Endothelial cell of umbilical vein (primary cell): ENCODE data around the gene SECISBP2. TPM values are rescaled to one million over a fixed set of nuclear protein-coding genes. Genes with fewer than 3 reads are reported as not detected.

Source experiments
- BruUV-seq: library from RNA; stranded (reverse); fragments of 400-500 nt; replicated peaks from 2 replicates; lab custom pipeline; 2021; lab: Mats Ljungman, UMichigan
- CTCF ChIA-PET: fragments of 300-600, 350-600 bp; sonication (Branson Sonifier 250); formaldehyde crosslinking; loops from one replicate; lab custom pipeline; 2021; ENCODE audit warnings: antibody characterized with exemption, inconsistent platforms; lab: Charles Lee
- POLR2A ChIA-PET: fragments of 300-600, 350-600 bp; sonication (Branson Sonifier 250); formaldehyde crosslinking; loops from one replicate; lab custom pipeline; 2021; ENCODE audit warnings: antibody characterized with exemption, inconsistent platforms; lab: Charles Lee
- DNase-seq: peaks from one replicate; pipeline ENCODE4 v3.0.0-alpha.2; 2011; ENCODE audit warnings: low read depth, low spot score
- FAIRE-seq: peaks from 2 replicates; lab custom pipeline; 2011; peaks lifted over from hg19 to GRCh38; lab: Jason Lieb, UNC
- H2AFZ ChIP-seq: 2 replicates; pipeline ENCODE4 v1.6.0; 2012; ENCODE audit warnings: low read depth, low read length, control low read depth, inconsistent platforms
- H3K27ac ChIP-seq: 2 replicates; pipeline ENCODE4 v1.5.1; 2011; ENCODE audit warnings: low read depth, mild to moderate bottlenecking, control low read depth, low read length, moderate library complexity; ENCODE audit not compliant: insufficient read depth
- H3K27me3 ChIP-seq, 2 experiments: 2 replicates each; pipeline versions ENCODE4 v1.6.0 to v1.6.1; 2011; ENCODE audit warnings: low read length in 2 of 2, mixed read lengths in 1 of 2; ENCODE audit not compliant: control insufficient read depth in 2 of 2, insufficient read depth in 2 of 2
- H3K36me3 ChIP-seq, 2 experiments: 2 replicates in 1 of 2; 3 replicates in 1 of 2; pipeline ENCODE4 v1.5.1; 2011; ENCODE audit warnings: low read length in 2 of 2, mild to moderate bottlenecking in 1 of 2, moderate library complexity in 1 of 2; ENCODE audit not compliant: control insufficient read depth in 2 of 2, insufficient read depth in 2 of 2; ENCODE audit errors: extremely low read depth in 1 of 2
- H3K4me1 ChIP-seq: 3 replicates; pipeline ENCODE4 v1.5.1; 2011; ENCODE audit warnings: mild to moderate bottlenecking, low read length; ENCODE audit not compliant: control insufficient read depth, insufficient read depth; ENCODE audit errors: extremely low read depth
- H3K4me2 ChIP-seq: 2 replicates; pipeline ENCODE4 v1.6.1; 2011; ENCODE audit warnings: low read length, control low read depth, mixed read lengths; ENCODE audit not compliant: insufficient read depth
- H3K4me3 ChIP-seq, 3 experiments: fragments of 200-600 bp in 1 of 3; sonication (generic), shearing (Covaris generic) in 1 of 3; replicated peaks in 1 of 3; 2 replicates each; pipeline ENCODE4 v1.5.1; 2011 to 2016; ENCODE audit warnings: control low read depth in 3 of 3, low read length in 3 of 3, mild to moderate bottlenecking in 2 of 3, inconsistent platforms in 1 of 3, low read depth in 1 of 3, moderate library complexity in 1 of 3; ENCODE audit not compliant: insufficient read depth in 1 of 3
- H3K79me2 ChIP-seq: 2 replicates; pipeline ENCODE4 v1.6.0; 2012; ENCODE audit warnings: low read length, inconsistent platforms; ENCODE audit not compliant: control insufficient read depth, insufficient read depth
- H3K9ac ChIP-seq: replicated peaks from 2 replicates; pipeline ENCODE3; 2011; ENCODE audit warnings: low read length, control low read depth; ENCODE audit not compliant: insufficient read depth; ENCODE audit errors: extremely low read depth
- H3K9me1 ChIP-seq: replicated peaks from 3 replicates; pipeline ENCODE4 v1.6.0; 2011; ENCODE audit warnings: mild to moderate bottlenecking, low read length; ENCODE audit not compliant: control insufficient read depth, insufficient read depth; ENCODE audit errors: extremely low read depth
- H3K9me3 ChIP-seq: replicated peaks from 2 replicates; pipeline ENCODE4 v1.5.1; 2012; ENCODE audit warnings: low read length, inconsistent platforms; ENCODE audit not compliant: control insufficient read depth, insufficient read depth
- H4K20me1 ChIP-seq: replicated peaks from 2 replicates; pipeline ENCODE3; 2011; ENCODE audit warnings: mild to moderate bottlenecking, low read length; ENCODE audit not compliant: control insufficient read depth, insufficient read depth; ENCODE audit errors: extremely low read depth
- CTCF ChIP-seq, 2 donors: IDR thresholded peaks; 1 replicate in 1 of 2; 2 replicates in 1 of 2; pipeline ENCODE4 v1.5.1; 2011; ENCODE audit warnings: low read length in 2 of 2, mild to moderate bottlenecking in 2 of 2, moderate library complexity in 2 of 2, control low read depth in 1 of 2, inconsistent platforms in 1 of 2, low read depth in 1 of 2; ENCODE audit not compliant: insufficient read depth in 1 of 2; ENCODE audit errors: extremely low read depth in 1 of 2
- EZH2 ChIP-seq: IDR thresholded peaks from 2 replicates; pipeline ENCODE4 v1.6.1; 2012; ENCODE audit warnings: borderline replicate concordance, low read depth, mild to moderate bottlenecking, moderate library complexity, low read length, inconsistent platforms; ENCODE audit not compliant: severe bottlenecking
- FOS ChIP-seq: IDR thresholded peaks from 2 replicates; pipeline ENCODE4 v1.6.1; 2011; ENCODE audit warnings: mild to moderate bottlenecking, low read length, moderate library complexity, borderline replicate concordance; ENCODE audit not compliant: insufficient read depth
- GATA2 ChIP-seq: IDR thresholded peaks from 2 replicates; pipeline ENCODE4 v1.7.0; 2011; ENCODE audit warnings: low read depth, mild to moderate bottlenecking, moderate library complexity, mixed read lengths, low read length; ENCODE audit not compliant: insufficient read length, insufficient read depth
- JUN ChIP-seq: IDR thresholded peaks from 2 replicates; pipeline ENCODE4 v1.6.1; 2011; ENCODE audit warnings: borderline replicate concordance, low read depth; ENCODE audit not compliant: insufficient read length, insufficient read depth
- MYC ChIP-seq: IDR thresholded peaks from one replicate; pipeline ENCODE4 v1.6.1; 2011; ENCODE audit warnings: mild to moderate bottlenecking, low read depth, low read length
- POLR2A ChIP-seq: IDR thresholded peaks from 2 replicates; pipeline ENCODE4 v1.6.1; 2012; ENCODE audit warnings: low read depth, mild to moderate bottlenecking, control low read depth, low read length
- POLR2AphosphoS5 ChIP-seq: IDR thresholded peaks from 2 replicates; pipeline ENCODE4 v1.6.1; 2012; ENCODE audit warnings: low read depth, mild to moderate bottlenecking, control low read depth, low read length, moderate library complexity; ENCODE audit not compliant: insufficient read depth
- dilution Hi-C: fragments of 300-500 bp; cut with MboI; formaldehyde crosslinking; loops from one replicate; pipeline ENCODE4 v1.15.0; 2019; ENCODE audit warnings: low sequenced_read_pairs; ENCODE audit not compliant: extremely low pct_ligation_motif_present
- intact Hi-C: fragments of 100-400 bp; cut with micrococcal nuclease; formaldehyde crosslinking; loops from one replicate; pipeline ENCODE4 v1.10.0; 2022
- polyA plus RNA-seq, 4 experiments: library from polyadenylated mRNA; depleted of rRNA in 3 of 4; stranded (reverse) in 3 of 4; unstranded in 1 of 4; fragments of >200 nt; gene quantifications; 2 replicates each; pipeline versions ENCODE4 v1.2.1 to v1.2.3, GENCODE V29; 2011 to 2012; ENCODE audit warnings: missing spikeins in 1 of 4
- total RNA-seq: library from RNA; stranded (reverse); gene quantifications from 2 replicates; pipeline ENCODE4 v1.2.3, GENCODE V29; 2021
- TF ChIP-seq, protein P1 (sequence below): IDR thresholded peaks from 2 replicates; pipeline ENCODE4 v1.6.1; 2011; ENCODE audit not compliant: insufficient read depth, insufficient read length

SECISBP2 gene
- total and polyA plus RNA-seq, 2 donors (not counting 3 experiments of a cell fraction or from before 2014, with no cell fraction given) = 22.7 to 36.3 TPM

- FAIRE-seq = no peak
- no TSS peak for BruUV-seq
- TF ChIP-seq CTCF (IDR thresholded peaks at IDR 0.05; ENCODE audit: extremely low read depth in 1 of 2, insufficient read depth in 1 of 2, low read depth in 1 of 2, low read length in 2 of 2) (no peak), POLR2AphosphoS5 (no peak), MYC (no peak)
Measured at GRCh38 chr9:89277454-89277853, 40.8 kb upstream of the SECISBP2 start.

GRCh38 chr9:89278551-89278950, 39.7 kb upstream of the SECISBP2 start:
- ChIA-PET CTCF (interaction anchor here (0.6 to 2.3 kb wide), 46 partner anchors 9 to 687 kb away, joined by 3 to 24 read pairs (median 5); no protein-coding TSS in a partner anchor), POLR2A (no interaction called here)
- no peak for TF ChIP-seq POLR2AphosphoS5
- TF ChIP-seq, protein P1, sequence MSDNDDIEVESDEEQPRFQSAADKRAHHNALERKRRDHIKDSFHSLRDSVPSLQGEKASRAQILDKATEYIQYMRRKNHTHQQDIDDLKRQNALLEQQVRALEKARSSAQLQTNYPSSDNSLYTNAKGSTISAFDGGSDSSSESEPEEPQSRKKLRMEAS = no peak
- no peak for TF ChIP-seq JUN
- no peak for TF ChIP-seq CTCF (IDR thresholded peaks at IDR 0.05; ENCODE audit: extremely low read depth in 1 of 2, insufficient read depth in 1 of 2, low read depth in 1 of 2, low read length in 2 of 2)
- TF ChIP-seq MYC = no peak
- no peak for TF ChIP-seq GATA2
- no peak for TF ChIP-seq EZH2
- no peak for TF ChIP-seq POLR2A
- no peak for TF ChIP-seq FOS
- Histone ChIP-seq H3K4me2 (no peak overlapping the region), H3K27me3 (no peaks in the 10 kb centered on the region), H4K20me1 (no peaks in the 10 kb centered on the region), H3K9me1 (no peaks in the 10 kb centered on the region), H3K9ac (no peak overlapping the region), H3K4me3 (no peak overlapping the region), H2AFZ (no peak overlapping the region), H3K36me3 (no peaks in the 10 kb centered on the region), H3K27ac (no peak overlapping the region), H3K9me3 (no peaks in the 10 kb centered on the region), H3K79me2 (no peaks in the 10 kb centered on the region), H3K4me1 (no peaks in the 10 kb centered on the region)
- dilution Hi-C loops = no loop called here
- BruUV-seq = no TSS peak
- intact Hi-C loops = loop anchor here (2.0 to 10.0 kb wide), 4 partner anchors 234 to 1328 kb away; no protein-coding TSS in a partner anchor
- FAIRE-seq = no peak
- no peak for DNase-seq

More at GRCh38 chr9:89277454-89277853, 40.8 kb upstream of the SECISBP2 start:
- H3K4me2 ChIP-seq = no peak overlapping the region
- ChIA-PET CTCF (interaction anchor here (1.0 to 2.3 kb wide), 3 partner anchors 12 to 269 kb away, joined by 3 to 11 read pairs (median 3); no protein-coding TSS in a partner anchor), POLR2A (no interaction called here)
- no peaks in the 10 kb centered on the region for H4K20me1 ChIP-seq
- no peak overlapping the region for H3K9ac ChIP-seq
- H2AFZ ChIP-seq = no peak overlapping the region
- H3K79me2 ChIP-seq = no peaks in the 10 kb centered on the region
- dilution Hi-C loops (no loop called here), intact Hi-C loops (loop anchor here (5.0 to 10.0 kb wide), 2 partner anchors 233 to 615 kb away; no protein-coding TSS in a partner anchor)
- H3K9me3 ChIP-seq = no peaks in the 10 kb centered on the region
- no peaks in the 10 kb centered on the region for H3K27me3 ChIP-seq
- no peak overlapping the region for H3K4me3 ChIP-seq
- no peaks in the 10 kb centered on the region for H3K4me1 ChIP-seq
- no peaks in the 10 kb centered on the region for H3K36me3 ChIP-seq
- H3K27ac ChIP-seq = no peak overlapping the region
- H3K9me1 ChIP-seq = no peaks in the 10 kb centered on the region
- DNase-seq = no peak
